Measurements from ENCODE around the gene FKBP4. TPM values are rescaled to one million over a fixed set of nuclear protein-coding genes. Genes with fewer than 3 reads are reported as not detected.

Gene FKBP4
- total RNA-seq, 1 donor from 2014 or later = 45.3 TPM

- H3K4me2 ChIP-seq = no peak overlapping the region
- peaks cover 34% of the 10 kb centered on the region for H3K4me1 Mint-ChIP-seq
- no peaks in the 10 kb centered on the region for H3K79me2 ChIP-seq (ENCODE audit: low read depth)
- H3K27ac ChIP-seq = no peak overlapping the region
- peak; percentile 90 for DNase-seq (ENCODE audit: low spot score)
- H3K27me3 Mint-ChIP-seq (ENCODE audit: insufficient read depth, low read depth) = peaks cover 11% of the 10 kb centered on the region
- H3K27me3 ChIP-seq = peaks cover 5% of the 10 kb centered on the region
- H3K4me3 Mint-ChIP-seq = peak overlapping the region; percentile 33
- H3K36me3 ChIP-seq = no peaks in the 10 kb centered on the region
- H4K20me1 ChIP-seq (ENCODE audit: low read depth) = peaks cover 20% of the 10 kb centered on the region
- no peaks in the 10 kb centered on the region for H3K9me3 Mint-ChIP-seq
- peaks cover 7% of the 10 kb centered on the region for H3K36me3 Mint-ChIP-seq
- peaks cover 23% of the 10 kb centered on the region for H3K4me1 ChIP-seq
- peak; percentile 90 for TF ChIP-seq CTCF (IDR thresholded peaks at IDR 0.05)
- TF ChIP-seq EZH2 (IDR thresholded peaks at IDR 0.05) = no peak
- H3K9ac ChIP-seq = no peak overlapping the region
- no peak overlapping the region for H3K4me3 ChIP-seq
- H3F3A ChIP-seq (ENCODE audit: low read depth) = peaks cover 18% of the 10 kb centered on the region
- H3K9me3 ChIP-seq (ENCODE audit: low read depth) = no peaks in the 10 kb centered on the region
- H2AFZ ChIP-seq (replicated peaks) = no peak overlapping the region
- no peak overlapping the region for H3K27ac Mint-ChIP-seq
These were observed 58.9 kb downstream of the FKBP4 start for GRCh38 chr12:2853626-2854025.

Other genes starting within 250 kb of the FKBP4 start
- gene ITFG2, start 17.7 kb downstream of the FKBP4 start, total RNA-seq (ENCODE audit: low replicate concordance) = 12.0 and 24.0 TPM in 2 replicates
- gene NRIP2, start 40.1 kb downstream of the FKBP4 start, total RNA-seq (ENCODE audit: low replicate concordance) = 0.09 and 0.65 TPM in 2 replicates
- not detected in 2 replicates for gene TEX52, start 62.1 kb downstream of the FKBP4 start, total RNA-seq (ENCODE audit: low replicate concordance)
- gene FOXM1, start 82.2 kb downstream of the FKBP4 start, total RNA-seq (ENCODE audit: low replicate concordance) = 38.2 and 50.9 TPM in 2 replicates
- gene RHNO1, start 82.3 kb downstream of the FKBP4 start, total RNA-seq (ENCODE audit: low replicate concordance) = 95.5 and 140 TPM in 2 replicates
- gene TULP3, start 95.9 kb downstream of the FKBP4 start, total RNA-seq (ENCODE audit: low replicate concordance) = 33.4 and 33.5 TPM in 2 replicates
- gene TEAD4, start 164.4 kb downstream of the FKBP4 start, total RNA-seq (ENCODE audit: low replicate concordance) = 8.8 and 22.5 TPM in 2 replicates